ENCODE data around the gene DOCK10. TPM values are rescaled to one million over a fixed set of nuclear protein-coding genes. Genes with fewer than 3 reads are reported as not detected.

DOCK10 gene
- total and polyA plus RNA-seq, 7 donors: 3.0 to 11.4 (median 5.4) TPM

DNA sequence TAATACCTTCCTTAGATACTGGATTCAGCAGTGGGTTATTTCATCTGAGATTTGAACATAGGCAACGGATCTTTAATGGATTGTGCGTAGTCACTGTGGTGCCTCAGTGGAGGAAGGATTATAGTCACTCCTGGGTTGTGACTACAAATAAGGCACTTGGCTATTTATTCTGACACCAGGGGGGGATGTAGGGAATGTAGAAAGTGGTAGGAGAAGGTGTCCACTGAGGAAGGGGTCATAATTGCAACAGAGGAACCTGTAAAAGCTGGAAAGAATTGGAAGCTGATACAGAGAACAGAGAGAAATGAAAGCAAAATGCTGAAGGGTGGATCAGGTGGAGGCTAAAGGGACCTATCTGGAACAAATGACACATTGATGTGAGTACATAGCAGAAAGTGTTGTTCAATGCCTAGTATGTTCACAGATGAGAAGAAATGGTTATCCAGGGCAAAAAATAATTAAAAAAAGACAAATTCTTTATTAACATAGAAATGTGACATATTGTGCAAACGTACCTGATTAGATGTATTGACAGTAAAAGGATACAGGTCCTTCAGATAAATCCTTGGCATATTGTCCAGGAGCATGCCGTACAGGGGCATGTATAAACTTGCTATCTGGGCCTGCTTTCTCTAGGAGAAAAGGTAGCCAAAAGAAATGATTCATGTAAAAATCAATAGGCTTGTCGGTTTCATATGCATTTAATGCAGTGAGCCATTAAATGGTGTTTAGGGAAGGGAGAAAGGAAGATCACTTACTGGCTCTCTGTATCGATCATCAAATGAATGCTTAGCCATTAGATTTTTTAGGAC, 234.9 kb downstream of the DOCK10 start:
- intact Hi-C loops (cut with DNase I): no loop called here
- no peak for DNase-seq
- no peaks in the 10 kb centered on the region for H3K27me3 ChIP-seq
- no peak overlapping the region for H3K4me3 ChIP-seq
- TF ChIP-seq POLR2A (IDR thresholded peaks at IDR 0.05) (no peak), EP300 (IDR thresholded peaks at IDR 0.05) (no peak), POLR2AphosphoS5 (IDR thresholded peaks at IDR 0.05) (no peak)
- TF ChIP-seq, protein P1, sequence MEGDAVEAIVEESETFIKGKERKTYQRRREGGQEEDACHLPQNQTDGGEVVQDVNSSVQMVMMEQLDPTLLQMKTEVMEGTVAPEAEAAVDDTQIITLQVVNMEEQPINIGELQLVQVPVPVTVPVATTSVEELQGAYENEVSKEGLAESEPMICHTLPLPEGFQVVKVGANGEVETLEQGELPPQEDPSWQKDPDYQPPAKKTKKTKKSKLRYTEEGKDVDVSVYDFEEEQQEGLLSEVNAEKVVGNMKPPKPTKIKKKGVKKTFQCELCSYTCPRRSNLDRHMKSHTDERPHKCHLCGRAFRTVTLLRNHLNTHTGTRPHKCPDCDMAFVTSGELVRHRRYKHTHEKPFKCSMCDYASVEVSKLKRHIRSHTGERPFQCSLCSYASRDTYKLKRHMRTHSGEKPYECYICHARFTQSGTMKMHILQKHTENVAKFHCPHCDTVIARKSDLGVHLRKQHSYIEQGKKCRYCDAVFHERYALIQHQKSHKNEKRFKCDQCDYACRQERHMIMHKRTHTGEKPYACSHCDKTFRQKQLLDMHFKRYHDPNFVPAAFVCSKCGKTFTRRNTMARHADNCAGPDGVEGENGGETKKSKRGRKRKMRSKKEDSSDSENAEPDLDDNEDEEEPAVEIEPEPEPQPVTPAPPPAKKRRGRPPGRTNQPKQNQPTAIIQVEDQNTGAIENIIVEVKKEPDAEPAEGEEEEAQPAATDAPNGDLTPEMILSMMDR (IDR thresholded peaks at IDR 0.05): no peak
- no peaks in the 10 kb centered on the region for H3K4me1 ChIP-seq
- no peak overlapping the region for H3K27ac ChIP-seq
- no peaks in the 10 kb centered on the region for H3K9me3 ChIP-seq
- no peaks in the 10 kb centered on the region for H3K36me3 ChIP-seq
- WGBS, 2 donors: 89 to 97% methylated on average over 6 of the region's 6 CpGs

DNA sequence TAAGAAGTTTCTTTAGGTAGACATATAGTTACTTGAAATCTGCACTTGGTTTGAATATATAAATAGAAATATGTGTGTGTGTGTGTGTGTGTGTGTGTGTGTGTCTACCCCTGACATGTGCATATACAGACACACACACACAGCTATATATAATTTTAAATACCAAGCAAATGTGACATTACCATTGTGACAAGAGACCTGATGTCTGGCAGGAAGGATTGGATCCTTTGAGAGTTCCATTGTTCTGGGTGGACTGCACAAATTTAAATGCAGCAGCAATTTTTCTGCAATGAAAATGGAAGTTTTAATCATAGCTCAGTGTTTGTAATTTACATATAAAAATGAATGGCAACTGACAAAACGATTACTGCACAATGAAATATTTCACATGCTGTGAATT, 238.3 kb downstream of the DOCK10 start:
- intact Hi-C loops (cut with DNase I): no loop called here
- DNase-seq: no peak
- Histone ChIP-seq H3K9me3 (no peaks in the 10 kb centered on the region), H3K36me3 (no peaks in the 10 kb centered on the region), H3K4me3 (no peak overlapping the region), H3K27me3 (no peaks in the 10 kb centered on the region), H3K4me1 (no peaks in the 10 kb centered on the region), H3K27ac (no peak overlapping the region)
- WGBS, 2 donors: 89 to 94% methylated on average over 1 of the region's 1 CpG
- TF ChIP-seq, protein P1 (IDR thresholded peaks at IDR 0.05): no peak
- no peak for TF ChIP-seq EP300 (IDR thresholded peaks at IDR 0.05)
- TF ChIP-seq POLR2A (IDR thresholded peaks at IDR 0.05): no peak
- no peak for TF ChIP-seq POLR2AphosphoS5 (IDR thresholded peaks at IDR 0.05)

DNA sequence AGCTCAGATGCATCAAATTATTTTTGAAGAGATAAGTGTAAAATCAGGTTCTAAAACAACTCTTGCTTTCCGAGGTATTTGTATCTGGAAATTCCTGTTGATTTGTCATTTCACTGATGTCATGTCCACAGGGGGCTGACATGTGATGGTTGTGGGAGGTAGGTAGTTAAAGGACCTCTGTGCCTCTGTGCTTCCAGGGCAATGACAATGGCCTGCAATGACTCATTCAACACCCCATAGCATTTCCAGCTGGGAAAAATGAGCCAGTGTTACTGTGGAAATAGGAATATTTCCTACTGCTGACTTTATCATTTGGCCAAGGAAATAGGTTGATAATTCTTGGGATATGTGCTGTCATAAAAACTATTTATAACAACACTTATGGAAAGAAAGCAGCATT, 239.9 kb downstream of the DOCK10 start:
- Histone ChIP-seq H3K36me3 (no peaks in the 10 kb centered on the region), H3K27ac (no peak overlapping the region), H3K9me3 (no peaks in the 10 kb centered on the region), H3K27me3 (no peaks in the 10 kb centered on the region), H3K4me1 (no peaks in the 10 kb centered on the region), H3K4me3 (no peak overlapping the region)
- intact Hi-C loops (cut with DNase I): no loop called here
- DNase-seq: no peak
- 81 to 86% methylated on average over 1 of the region's 1 CpG for WGBS, 2 donors
- TF ChIP-seq, protein P1 (IDR thresholded peaks at IDR 0.05): no peak
- TF ChIP-seq POLR2AphosphoS5 (IDR thresholded peaks at IDR 0.05) (no peak), POLR2A (IDR thresholded peaks at IDR 0.05) (no peak), EP300 (IDR thresholded peaks at IDR 0.05) (no peak)

DNA sequence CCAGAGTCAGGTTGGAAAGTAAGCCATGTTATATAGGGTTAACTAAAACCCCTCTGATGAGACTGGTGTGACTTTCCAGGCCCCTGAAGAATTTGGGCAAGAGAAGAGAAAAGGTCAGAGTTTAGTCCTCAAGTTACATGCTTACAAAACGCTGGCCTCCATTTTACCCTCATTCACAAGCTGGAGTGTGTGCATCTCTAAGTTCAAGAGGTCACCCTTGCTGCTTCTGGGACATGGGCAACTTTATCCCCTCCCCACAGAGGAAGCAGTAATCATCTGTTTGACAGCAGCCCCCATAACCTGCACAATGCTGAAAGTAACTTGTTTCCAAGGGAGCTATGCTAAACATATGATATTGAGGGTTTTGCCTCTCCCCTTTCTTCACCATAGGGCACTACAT, 240.9 kb downstream of the DOCK10 start:
- intact Hi-C loops (cut with DNase I): no loop called here
- H3K4me1 ChIP-seq: no peaks in the 10 kb centered on the region

More for the DNA sequence above, 240.9 kb downstream of the DOCK10 start:
- 66 to 72% methylated on average over 1 of the region's 1 CpG for WGBS, 2 donors
- DNase-seq: no peak
- no peaks in the 10 kb centered on the region for H3K27me3 ChIP-seq
- H3K4me3 ChIP-seq: no peak overlapping the region
- no peaks in the 10 kb centered on the region for H3K36me3 ChIP-seq
- H3K27ac ChIP-seq: no peak overlapping the region
- H3K9me3 ChIP-seq: no peaks in the 10 kb centered on the region
- TF ChIP-seq EP300 (IDR thresholded peaks at IDR 0.05) (no peak), POLR2A (IDR thresholded peaks at IDR 0.05) (no peak), POLR2AphosphoS5 (IDR thresholded peaks at IDR 0.05) (no peak)
- TF ChIP-seq, protein P1 (IDR thresholded peaks at IDR 0.05): no peak

Measured in sigmoid colon (tissue), 7 donors.